ENCODE measurements around the gene SDC3.

The SDC3 gene

GRCh38 chr1:30834253-30834652 is 74.3 kb downstream of the SDC3 start:
- Histone ChIP-seq H3K4me3 (ENCODE audit: low read length in 2 of 2) (no peak overlapping the region), H3K36me3 (ENCODE audit: control insufficient read depth in 2 of 2, insufficient read depth in 2 of 2, low read length in 2 of 2) (no peaks in the 10 kb centered on the region), H3K27ac (ENCODE audit: low read length) (no peak overlapping the region), H3K27me3 (ENCODE audit: control insufficient read depth in 1 of 2, insufficient read depth in 2 of 2, low read length in 2 of 2) (no peaks in the 10 kb centered on the region), H3K9ac (ENCODE audit: low read length in 2 of 2) (no peak overlapping the region), H3K4me1 (ENCODE audit: control insufficient read depth, insufficient read depth, low read length) (no peaks in the 10 kb centered on the region), H3K9me3 (ENCODE audit: control insufficient read depth in 2 of 2, low read length in 2 of 2) (peaks cover 0 to 3% of the 10 kb centered on the region in 2 donors)

DNA sequence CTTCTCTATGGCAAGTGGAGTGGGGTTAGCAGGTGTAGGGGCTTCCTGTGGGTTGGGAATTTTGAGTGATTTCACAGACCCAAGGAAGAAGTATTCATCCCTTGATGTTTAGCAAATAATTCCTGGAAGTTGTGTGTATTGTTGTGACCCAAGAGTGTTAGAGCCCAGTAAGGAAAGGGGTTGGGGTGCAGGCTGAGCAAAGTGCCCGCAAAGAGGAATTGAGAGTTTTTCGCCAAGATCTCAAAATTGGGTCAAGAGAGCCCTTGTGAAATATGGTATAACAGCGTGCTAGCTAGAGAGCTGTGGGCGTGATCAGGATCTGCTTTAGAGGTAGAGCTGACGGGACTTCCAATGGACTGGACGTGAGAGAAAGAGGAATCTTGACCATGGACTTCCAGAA is 78.0 kb downstream of the SDC3 start:
- Histone ChIP-seq H3K27me3 (ENCODE audit: control insufficient read depth in 1 of 2, insufficient read depth in 2 of 2, low read length in 2 of 2) (no peaks in the 10 kb centered on the region), H3K4me1 (ENCODE audit: control insufficient read depth, insufficient read depth, low read length) (no peaks in the 10 kb centered on the region), H3K9me3 (ENCODE audit: control insufficient read depth in 2 of 2, low read length in 2 of 2) (peaks cover 0 to 3% of the 10 kb centered on the region in 2 donors), H3K9ac (ENCODE audit: low read length in 2 of 2) (no peak overlapping the region), H3K4me3 (ENCODE audit: low read length in 2 of 2) (no peak overlapping the region), H3K36me3 (ENCODE audit: control insufficient read depth in 2 of 2, insufficient read depth in 2 of 2, low read length in 2 of 2) (no peaks in the 10 kb centered on the region), H3K27ac (ENCODE audit: low read length) (no peak overlapping the region)

DNA sequence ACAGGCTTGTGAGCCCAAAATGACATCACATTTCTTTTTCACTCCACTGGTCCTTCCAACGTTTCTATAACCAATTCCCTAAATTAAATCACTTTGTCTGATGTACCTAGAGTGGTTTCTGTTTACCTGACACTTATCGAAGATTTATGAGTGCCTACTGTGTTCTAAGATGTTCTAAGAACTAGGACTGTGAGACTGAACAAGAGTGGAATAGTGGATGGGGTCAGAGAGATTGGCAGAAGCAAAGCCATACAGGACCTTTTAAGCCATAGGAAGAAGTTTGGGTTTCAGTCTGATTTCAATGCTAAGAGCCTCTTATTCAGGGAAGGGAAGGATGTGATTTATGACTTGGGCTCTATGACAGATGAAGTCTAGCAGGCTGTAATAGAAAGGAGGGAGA is 78.7 kb downstream of the SDC3 start:
- H3K36me3 ChIP-seq (ENCODE audit: control insufficient read depth in 2 of 2, insufficient read depth in 2 of 2, low read length in 2 of 2): no peaks in the 10 kb centered on the region
- no peak overlapping the region for H3K9ac ChIP-seq (ENCODE audit: low read length in 2 of 2)
- no peaks in the 10 kb centered on the region for H3K27me3 ChIP-seq (ENCODE audit: control insufficient read depth in 1 of 2, insufficient read depth in 2 of 2, low read length in 2 of 2)
- H3K4me3 ChIP-seq (ENCODE audit: low read length in 2 of 2): no peak overlapping the region
- H3K4me1 ChIP-seq (ENCODE audit: control insufficient read depth, insufficient read depth, low read length): peaks cover 5% of the 10 kb centered on the region
- no peak overlapping the region for H3K27ac ChIP-seq (ENCODE audit: low read length)
- H3K9me3 ChIP-seq (ENCODE audit: control insufficient read depth in 2 of 2, low read length in 2 of 2): peaks cover 0 to 3% of the 10 kb centered on the region in 2 donors

GRCh38 chr1:30824736-30825429 is 83.7 kb downstream of the SDC3 start:
- Histone ChIP-seq H3K27me3 (ENCODE audit: control insufficient read depth in 1 of 2, insufficient read depth in 2 of 2, low read length in 2 of 2) (no peaks in the 10 kb centered on the region), H3K27ac (ENCODE audit: low read length) (peak overlapping the region; percentile 98), H3K9me3 (ENCODE audit: control insufficient read depth in 2 of 2, low read length in 2 of 2) (peaks cover 0 to 1% of the 10 kb centered on the region in 2 donors), H3K4me1 (ENCODE audit: control insufficient read depth, insufficient read depth, low read length) (peaks cover 49% of the 10 kb centered on the region), H3K36me3 (ENCODE audit: control insufficient read depth in 2 of 2, insufficient read depth in 2 of 2, low read length in 2 of 2) (no peaks in the 10 kb centered on the region), H3K9ac (ENCODE audit: low read length in 2 of 2) (peak overlapping the region; percentile 62 to 77), H3K4me3 (ENCODE audit: low read length in 2 of 2) (peak overlapping the region; percentile 54 to 80)

DNA sequence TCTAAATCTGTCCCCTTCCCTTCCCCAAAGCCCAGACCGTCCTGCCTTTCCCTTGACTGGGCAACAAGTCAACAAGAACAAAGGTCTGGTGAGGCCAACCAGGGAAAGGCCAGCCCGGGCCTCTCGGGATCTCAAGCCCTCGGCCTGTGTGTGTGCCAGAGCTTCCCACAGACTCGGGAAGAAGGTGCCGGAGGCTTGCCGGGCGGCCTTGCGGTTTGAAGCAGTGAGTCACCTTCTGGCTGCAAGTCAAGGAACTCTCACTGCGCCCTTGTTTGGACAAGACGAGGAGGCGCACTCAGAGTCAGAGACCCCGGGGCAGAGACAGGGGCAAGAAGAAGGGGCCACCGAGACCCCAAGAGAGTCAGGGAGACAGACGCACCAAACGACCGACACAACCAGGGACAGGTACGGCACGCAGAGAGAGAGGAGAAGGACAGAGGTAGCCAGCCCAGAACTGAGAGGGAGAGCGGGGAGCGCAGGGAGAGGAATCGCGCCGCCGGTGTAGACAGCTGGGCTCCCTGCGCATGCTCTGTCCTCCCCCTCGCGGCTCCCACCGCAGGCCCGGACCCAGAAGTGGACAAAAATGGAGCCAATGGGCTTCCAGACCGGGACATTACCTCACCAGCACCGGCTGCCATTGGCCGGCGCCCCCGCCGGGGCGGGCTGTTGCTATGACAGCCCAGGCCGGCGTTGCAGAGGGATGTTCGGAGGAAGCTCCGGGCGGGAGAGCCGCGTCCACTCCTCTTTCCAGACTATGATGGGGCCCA is 84.4 kb downstream of the SDC3 start:
- H3K27ac ChIP-seq (ENCODE audit: low read length): peak overlapping the region; percentile 98
- H3K9ac ChIP-seq (ENCODE audit: low read length in 2 of 2): peak overlapping the region; percentile 77 to 98
- peak overlapping the region; percentile 54 to 80 for H3K4me3 ChIP-seq (ENCODE audit: low read length in 2 of 2)
- no peaks in the 10 kb centered on the region for H3K27me3 ChIP-seq (ENCODE audit: control insufficient read depth in 1 of 2, insufficient read depth in 2 of 2, low read length in 2 of 2)
- H3K9me3 ChIP-seq (ENCODE audit: control insufficient read depth in 2 of 2, low read length in 2 of 2): no peaks in the 10 kb centered on the region
- peaks cover 56% of the 10 kb centered on the region for H3K4me1 ChIP-seq (ENCODE audit: control insufficient read depth, insufficient read depth, low read length)
- H3K36me3 ChIP-seq (ENCODE audit: control insufficient read depth in 2 of 2, insufficient read depth in 2 of 2, low read length in 2 of 2): no peaks in the 10 kb centered on the region

- Histone ChIP-seq H3K4me1 (ENCODE audit: control insufficient read depth, insufficient read depth, low read length) (peaks cover 62% of the 10 kb centered on the region), H3K4me3 (ENCODE audit: low read length in 2 of 2) (peak overlapping the region; percentile 27 to 80), H3K36me3 (ENCODE audit: control insufficient read depth in 2 of 2, insufficient read depth in 2 of 2, low read length in 2 of 2) (no peaks in the 10 kb centered on the region), H3K9ac (ENCODE audit: low read length in 2 of 2) (peak overlapping the region; percentile 77 to 98), H3K27me3 (ENCODE audit: control insufficient read depth in 1 of 2, insufficient read depth in 2 of 2, low read length in 2 of 2) (no peaks in the 10 kb centered on the region), H3K27ac (ENCODE audit: low read length) (peak overlapping the region; percentile 98), H3K9me3 (ENCODE audit: control insufficient read depth in 2 of 2, low read length in 2 of 2) (no peaks in the 10 kb centered on the region)
Measured at GRCh38 chr1:30823627-30823968, 85.0 kb downstream of the SDC3 start.

DNA sequence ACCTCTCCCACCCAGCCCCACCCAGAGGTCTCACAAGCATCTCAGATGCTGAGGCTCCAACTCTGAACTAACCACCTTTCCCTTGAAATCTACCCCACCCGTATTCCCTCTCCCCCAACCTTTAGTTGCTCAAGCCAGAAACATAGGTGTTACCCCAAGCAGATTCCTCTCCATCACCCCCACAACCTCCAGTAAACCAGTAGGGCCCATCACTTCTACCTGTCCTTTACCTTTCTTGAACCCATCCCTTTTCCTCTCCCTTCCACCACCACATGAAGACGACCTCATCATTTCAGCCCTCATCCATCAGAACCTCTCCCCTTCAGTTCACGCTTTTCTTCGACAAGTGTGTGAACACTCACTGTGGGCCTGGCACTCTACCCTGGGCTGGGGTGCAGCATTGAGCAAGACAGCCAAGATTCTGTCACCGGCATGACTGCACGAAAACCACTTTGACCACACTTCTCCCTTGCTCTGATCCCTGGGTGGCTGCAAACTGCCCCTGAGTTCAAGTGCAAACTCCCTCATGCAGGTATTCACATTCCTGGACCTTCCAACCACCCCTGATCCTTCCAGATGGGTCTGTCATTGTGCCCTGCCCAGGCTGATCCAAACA is 85.5 kb downstream of the SDC3 start:
- Histone ChIP-seq H3K27ac (ENCODE audit: low read length) (peak overlapping the region; percentile 98), H3K9me3 (ENCODE audit: control insufficient read depth in 2 of 2, low read length in 2 of 2) (no peaks in the 10 kb centered on the region), H3K4me1 (ENCODE audit: control insufficient read depth, insufficient read depth, low read length) (peaks cover 66% of the 10 kb centered on the region), H3K9ac (ENCODE audit: low read length in 2 of 2) (peak overlapping the region; percentile 77 to 98), H3K4me3 (ENCODE audit: low read length in 2 of 2) (peak overlapping the region in 1 of 2 donors; percentile 80), H3K36me3 (ENCODE audit: control insufficient read depth in 2 of 2, insufficient read depth in 2 of 2, low read length in 2 of 2) (no peaks in the 10 kb centered on the region), H3K27me3 (ENCODE audit: control insufficient read depth in 1 of 2, insufficient read depth in 2 of 2, low read length in 2 of 2) (no peaks in the 10 kb centered on the region)

DNA sequence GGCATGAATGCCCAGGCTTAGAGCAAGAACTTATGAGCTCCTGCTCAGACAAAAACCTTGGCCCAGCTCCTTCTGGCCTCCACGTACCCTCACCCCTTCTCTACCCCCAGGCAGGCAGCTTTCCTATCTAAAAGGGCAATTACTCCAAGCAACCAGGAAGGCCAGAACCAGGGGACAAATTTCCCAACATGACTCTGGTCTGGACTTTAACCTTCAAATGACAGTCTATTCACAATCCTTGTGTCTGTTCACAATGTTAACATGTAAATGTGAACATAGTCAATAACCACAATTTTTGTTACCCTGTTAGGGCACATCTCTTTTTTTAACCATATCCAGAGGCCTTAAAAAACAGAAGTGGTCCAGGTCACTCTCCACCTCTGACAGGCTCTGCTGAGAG is 86.6 kb downstream of the SDC3 start:
- no peaks in the 10 kb centered on the region for H3K27me3 ChIP-seq (ENCODE audit: control insufficient read depth in 1 of 2, insufficient read depth in 2 of 2, low read length in 2 of 2)
- no peak overlapping the region for H3K9ac ChIP-seq (ENCODE audit: low read length in 2 of 2)
- peaks cover 77% of the 10 kb centered on the region for H3K4me1 ChIP-seq (ENCODE audit: control insufficient read depth, insufficient read depth, low read length)
- peak overlapping the region; percentile 60 for H3K27ac ChIP-seq (ENCODE audit: low read length)
- H3K4me3 ChIP-seq (ENCODE audit: low read length in 2 of 2): no peak overlapping the region
- no peaks in the 10 kb centered on the region for H3K9me3 ChIP-seq (ENCODE audit: control insufficient read depth in 2 of 2, low read length in 2 of 2)
- no peaks in the 10 kb centered on the region for H3K36me3 ChIP-seq (ENCODE audit: control insufficient read depth in 2 of 2, insufficient read depth in 2 of 2, low read length in 2 of 2)

DNA sequence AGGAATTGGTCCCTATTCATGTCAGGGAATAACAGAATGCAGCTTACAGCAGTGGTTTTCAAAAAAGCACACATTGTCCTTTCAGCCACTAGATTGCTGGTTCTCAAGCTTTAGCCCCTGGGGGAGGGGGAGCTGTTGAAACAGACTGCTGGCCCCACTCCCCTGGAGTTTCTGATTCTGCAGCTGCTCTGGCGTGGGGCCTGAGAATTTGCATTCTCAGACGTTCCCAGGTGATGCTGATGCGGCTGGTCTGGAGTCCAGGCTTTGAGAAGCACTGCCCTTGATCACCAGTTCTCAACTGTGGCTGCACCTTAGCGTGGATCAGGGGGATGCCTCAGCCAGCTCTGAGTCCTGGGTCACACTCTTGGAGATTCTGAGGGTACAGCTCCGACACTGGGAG is 88.3 kb downstream of the SDC3 start:
- Histone ChIP-seq H3K36me3 (ENCODE audit: control insufficient read depth in 2 of 2, insufficient read depth in 2 of 2, low read length in 2 of 2) (no peaks in the 10 kb centered on the region), H3K4me3 (ENCODE audit: low read length in 2 of 2) (no peak overlapping the region), H3K27ac (ENCODE audit: low read length) (peak overlapping the region; percentile 96), H3K9me3 (ENCODE audit: control insufficient read depth in 2 of 2, low read length in 2 of 2) (no peaks in the 10 kb centered on the region), H3K9ac (ENCODE audit: low read length in 2 of 2) (peak overlapping the region; percentile 5 to 17), H3K27me3 (ENCODE audit: control insufficient read depth in 1 of 2, insufficient read depth in 2 of 2, low read length in 2 of 2) (peaks cover 0 to 2% of the 10 kb centered on the region in 2 donors), H3K4me1 (ENCODE audit: control insufficient read depth, insufficient read depth, low read length) (peaks cover 91% of the 10 kb centered on the region)

Data from stomach smooth muscle (tissue), 2 donors.